RWPE2 (cell line): ENCODE results near the gene PRKAR2A.
"Not testable (repeated sequence)": the region's sequence is repeated elsewhere in the genome, so short reads cannot be mapped to it uniquely, and the experiment has no call there.

ENCODE experiments used
- ATAC-seq: fragments of 200-7000 bp; cut with Tn5 transposase; 3 replicates; pipeline ENCODE4 v1.9.1; 2021; ENCODE audit warnings: low read depth
- DNase-seq: peaks from one replicate; pipeline ENCODE4 v3.0.0-alpha.2; 2020; ENCODE audit warnings: low spot score
- H3K27ac ChIP-seq: fragments of 450-650 bp; 2 replicates; pipeline ENCODE4 v1.5.1; 2017; ENCODE audit warnings: mild to moderate bottlenecking; ENCODE audit not compliant: poor library complexity, severe bottlenecking
- H3K27me3 ChIP-seq: fragments of 250-450 bp; sonication (Bioruptor Pico); 2 replicates; pipeline ENCODE4 v1.5.1; 2021; ENCODE audit warnings: mild to moderate bottlenecking, moderate library complexity; ENCODE audit not compliant: insufficient read depth, poor library complexity, severe bottlenecking
- H3K36me3 ChIP-seq: fragments of 250-450 bp; sonication (Bioruptor Pico); 2 replicates; pipeline ENCODE4 v1.5.1; 2020; ENCODE audit warnings: low read depth, mild to moderate bottlenecking, moderate library complexity
- H3K4me1 ChIP-seq: fragments of 250-450 bp; sonication (Bioruptor Pico); 2 replicates; pipeline ENCODE4 v1.5.1; 2021; ENCODE audit warnings: mild to moderate bottlenecking, moderate library complexity; ENCODE audit not compliant: insufficient read depth, poor library complexity, severe bottlenecking
- H3K4me3 ChIP-seq: fragments of 250-450 bp; sonication (Bioruptor Pico); 2 replicates; pipeline ENCODE4 v1.5.1; 2021; ENCODE audit warnings: mild to moderate bottlenecking, moderate library complexity; ENCODE audit not compliant: severe bottlenecking
- H3K9me3 ChIP-seq: fragments of 250-450 bp; sonication (Bioruptor Pico); 2 replicates; pipeline ENCODE4 v1.5.1; 2021; ENCODE audit warnings: mild to moderate bottlenecking, moderate library complexity; ENCODE audit not compliant: severe bottlenecking
- CTCF ChIP-seq: fragments of 450-650 bp; IDR thresholded peaks from one replicate; pipeline ENCODE4 v1.5.1; 2017; ENCODE audit warnings: mild to moderate bottlenecking, moderate library complexity; ENCODE audit not compliant: poor library complexity, severe bottlenecking

PRKAR2A gene

DNA sequence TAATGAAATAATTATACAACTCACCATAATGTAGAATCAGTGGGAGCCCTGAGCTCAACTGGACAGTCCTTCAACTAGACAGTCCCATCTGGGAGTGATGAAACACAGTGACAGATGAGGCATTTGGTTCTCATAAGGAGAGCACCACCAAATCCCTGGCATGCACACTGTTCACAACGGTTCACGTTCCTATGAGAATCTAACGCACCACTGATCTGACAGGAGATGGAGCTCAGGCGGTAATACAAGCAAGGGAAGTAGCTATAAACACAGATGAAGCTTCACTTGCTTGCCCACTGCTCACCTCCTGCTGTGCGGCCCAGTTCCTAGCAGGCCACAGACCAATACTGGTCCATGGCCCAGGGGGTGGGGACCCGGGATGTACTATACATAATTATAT lies 17.0 kb downstream of the PRKAR2A start:
- Histone ChIP-seq H3K9me3 (no peaks in the 10 kb centered on the region), H3K27ac (no peak overlapping the region), H3K36me3 (no peaks in the 10 kb centered on the region), H3K4me3 (no peak overlapping the region), H3K27me3 (no peaks in the 10 kb centered on the region), H3K4me1 (peaks cover 3% of the 10 kb centered on the region)
- DNase-seq (no peak), ATAC-seq (no peak)
- no peak for TF ChIP-seq CTCF

GRCh38 chr3:48829525-48829924 lies 18.1 kb downstream of the PRKAR2A start:
- DNase-seq, H3K4me1 ChIP-seq, H3K4me3 ChIP-seq, H3K27me3 ChIP-seq, H3K27ac ChIP-seq, H3K9me3 ChIP-seq, ATAC-seq, H3K36me3 ChIP-seq: not testable (repeated sequence)

DNA sequence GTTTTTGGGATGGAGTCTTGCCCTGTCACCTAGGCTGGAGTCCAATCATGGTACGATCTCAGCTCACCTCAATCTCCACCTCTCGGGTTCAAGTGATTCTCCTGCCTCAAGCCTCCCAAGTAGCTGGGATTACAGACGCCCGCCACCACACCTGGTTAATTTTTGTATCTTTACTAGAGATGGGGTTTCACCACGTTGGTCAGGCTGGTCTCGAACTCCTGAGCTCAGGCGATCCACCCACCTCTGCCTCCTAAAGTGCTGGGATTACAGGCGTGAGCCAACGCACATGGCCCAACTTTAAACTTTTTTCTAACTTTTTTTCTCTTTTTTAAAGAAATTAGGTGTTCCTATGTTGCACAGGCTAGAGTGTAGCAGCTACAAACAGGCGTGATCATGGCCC lies 19.8 kb downstream of the PRKAR2A start:
- DNase-seq, H3K4me1 ChIP-seq, H3K27me3 ChIP-seq, H3K27ac ChIP-seq, ATAC-seq, H3K36me3 ChIP-seq, H3K9me3 ChIP-seq, H3K4me3 ChIP-seq: not testable (repeated sequence)

- peaks cover 3% of the 10 kb centered on the region for H3K4me1 ChIP-seq
- TF ChIP-seq CTCF: no peak
- no peaks in the 10 kb centered on the region for H3K9me3 ChIP-seq
- no peak overlapping the region for H3K4me3 ChIP-seq
- H3K36me3 ChIP-seq: no peaks in the 10 kb centered on the region
- H3K27ac ChIP-seq: no peak overlapping the region
- ATAC-seq (no peak), DNase-seq (no peak)
- no peaks in the 10 kb centered on the region for H3K27me3 ChIP-seq
These were observed 21.2 kb downstream of the PRKAR2A start for GRCh38 chr3:48826451-48826850.

GRCh38 chr3:48820612-48821324 lies 26.9 kb downstream of the PRKAR2A start:
- Histone ChIP-seq H3K4me1 (peaks cover 10% of the 10 kb centered on the region), H3K27ac (no peak overlapping the region), H3K27me3 (no peaks in the 10 kb centered on the region), H3K36me3 (no peaks in the 10 kb centered on the region), H3K4me3 (no peak overlapping the region), H3K9me3 (no peaks in the 10 kb centered on the region)
- no peak for TF ChIP-seq CTCF
- no peak for DNase-seq
- ATAC-seq: no peak
